GM10248 (cell line): ENCODE results near the gene PSMD3.

Experiments
- CTCF ChIA-PET: fragments of 300-600 bp; sonication (Branson Sonifier 250); formaldehyde crosslinking; extraction: SDS; loops from one replicate; lab custom pipeline; 2021; ENCODE audit warnings: antibody characterized with exemption; lab: Yijun Ruan, JAX
- POLR2A ChIA-PET: fragments of 350-650 bp; sonication (Branson Sonifier 250); formaldehyde crosslinking; extraction: SDS; loops from one replicate; lab custom pipeline; 2020; ENCODE audit warnings: antibody characterized with exemption; lab: Yijun Ruan, JAX
- DNase-seq: peaks from one replicate; pipeline ENCODE4 v3.0.0; 2012; ENCODE audit errors: extremely low spot score
- CTCF ChIP-seq: IDR thresholded peaks from 2 replicates; pipeline ENCODE4 v1.5.1; 2012; ENCODE audit warnings: mild to moderate bottlenecking, low read depth; ENCODE audit errors: extremely low read depth, missing control alignments, control extremely low read depth

PSMD3 gene

GRCh38 chr17:40017422-40018080, 36.9 kb downstream of the PSMD3 start:
- no peak for TF ChIP-seq CTCF
- ChIA-PET CTCF (interaction anchor here (0.8 to 8.4 kb wide), 5 partner anchors 8 to 95 kb away, joined by 3 to 137 read pairs (median 4); no protein-coding TSS in a partner anchor), POLR2A (interaction anchor here (0.6 kb wide), 1 partner anchor 222 kb away, joined by 3 read pairs; no protein-coding TSS in a partner anchor)
- DNase-seq, result no peak

GRCh38 chr17:40018211-40019121, 37.9 kb downstream of the PSMD3 start:
- no peak for TF ChIP-seq CTCF
- ChIA-PET POLR2A (interaction anchor here (0.6 kb wide), 1 partner anchor 221 kb away, joined by 3 read pairs; no protein-coding TSS in a partner anchor), CTCF (interaction anchor here (0.8 to 8.4 kb wide), 9 partner anchors 9 to 397 kb away, joined by 3 to 137 read pairs (median 3); no protein-coding TSS in a partner anchor)
- no peak for DNase-seq

DNA sequence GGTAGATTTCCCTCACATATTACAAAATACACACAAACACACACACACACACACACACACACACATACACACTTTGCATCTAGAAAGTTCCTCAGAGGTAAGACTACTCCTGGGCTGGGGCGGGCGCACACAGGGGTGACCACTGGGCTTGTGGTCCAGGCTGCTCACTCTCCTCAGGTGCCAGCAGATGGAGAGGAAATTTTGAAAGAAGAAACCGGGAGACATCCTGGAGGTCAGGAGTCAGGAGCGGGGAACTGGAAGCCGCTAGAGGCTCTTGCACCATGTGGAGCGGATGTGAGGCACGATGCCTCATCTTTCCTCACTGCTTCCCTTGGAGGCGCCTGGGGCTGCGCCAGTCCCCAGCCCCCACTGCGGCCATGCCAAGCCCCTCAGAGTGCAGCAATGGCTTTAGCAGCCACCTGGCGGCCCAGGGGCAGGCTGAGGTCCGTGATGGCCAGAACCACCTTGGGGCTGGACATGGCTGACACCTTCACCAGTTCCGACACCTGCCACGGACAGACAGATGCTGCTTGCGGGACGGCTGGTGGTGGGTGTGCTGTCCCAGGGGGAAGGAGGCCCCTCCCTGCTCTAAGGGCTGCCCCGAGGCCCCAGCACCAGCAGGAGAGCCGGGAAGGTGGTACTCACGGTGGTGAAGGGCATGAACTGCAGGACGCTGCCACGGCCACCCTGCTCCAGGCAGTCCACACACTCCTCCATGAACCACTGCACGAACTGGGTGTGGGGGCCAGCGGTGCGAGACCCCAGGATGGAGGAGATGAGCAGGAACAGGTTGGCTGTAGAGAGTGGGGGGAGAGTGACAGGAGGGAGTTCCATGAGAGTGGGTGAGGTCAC, 38.8 kb downstream of the PSMD3 start:
- POLR2A ChIA-PET, result no interaction called here
- DNase-seq, result no peak
- TF ChIP-seq CTCF, result no peak
- CTCF ChIA-PET, result interaction anchor here (1.0 to 8.4 kb wide), 4 partner anchors 10 to 398 kb away, joined by 3 to 137 read pairs (median 4); no protein-coding TSS in a partner anchor

DNA sequence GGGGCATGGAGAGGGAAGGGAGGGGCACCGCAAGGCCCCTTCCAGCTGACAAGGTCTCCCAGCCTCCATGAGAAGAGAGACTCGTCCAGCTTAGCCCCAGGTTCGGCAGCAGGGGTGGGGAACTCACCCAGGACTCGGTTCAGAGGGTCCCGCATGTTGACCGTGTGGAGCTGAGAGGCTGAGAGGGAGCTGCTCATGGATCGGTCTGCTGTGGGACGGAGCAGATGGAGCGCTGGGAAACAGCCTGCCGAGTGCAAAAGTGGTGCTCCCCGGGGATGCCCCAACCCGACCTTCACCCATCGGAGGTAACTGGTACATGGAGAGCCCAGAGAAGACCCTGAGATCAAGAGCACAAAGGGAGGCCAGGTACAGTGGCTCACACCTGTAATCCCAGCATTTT, 39.5 kb downstream of the PSMD3 start:
- no peak for DNase-seq
- no peak for TF ChIP-seq CTCF
- POLR2A ChIA-PET, result no interaction called here
- CTCF ChIA-PET, result interaction anchor here (1.0 to 1.1 kb wide), 2 partner anchors 34 to 152 kb away, joined by 3 read pairs; partner anchors contain the start of gene MED24

DNA sequence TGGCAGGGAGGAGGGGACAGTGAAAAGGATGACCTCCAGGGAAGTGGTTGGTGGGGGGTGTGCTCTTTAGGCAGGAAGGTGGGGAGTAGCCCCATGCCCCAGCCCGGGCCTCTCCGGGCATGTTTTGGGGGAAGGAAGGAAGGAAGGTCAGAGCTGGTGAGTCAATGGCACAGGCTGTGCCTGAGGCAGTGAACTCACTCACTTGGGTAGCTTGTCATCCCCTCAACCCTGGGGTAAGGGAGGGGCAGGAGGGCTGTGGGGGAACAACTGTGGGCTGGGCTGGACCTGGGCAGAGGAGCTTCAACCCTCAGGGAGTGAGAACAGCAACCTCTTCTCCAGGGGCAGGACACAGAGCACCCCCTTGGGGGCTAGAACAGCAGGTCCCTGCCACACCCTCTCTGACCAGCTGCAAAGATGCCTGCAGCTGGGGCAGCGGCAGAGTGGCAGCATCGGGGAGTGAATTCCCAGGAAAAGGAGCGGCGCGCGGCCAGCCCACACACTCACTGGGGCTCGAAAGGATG, 40.9 kb downstream of the PSMD3 start:
- no peak for DNase-seq
- no peak for TF ChIP-seq CTCF
- POLR2A ChIA-PET, result no interaction called here
- CTCF ChIA-PET, result interaction anchor here (0.9 to 2.5 kb wide), 10 partner anchors 9 to 334 kb away, joined by 3 to 7 read pairs (median 4); partner anchors contain the start of gene PSMD3

DNA sequence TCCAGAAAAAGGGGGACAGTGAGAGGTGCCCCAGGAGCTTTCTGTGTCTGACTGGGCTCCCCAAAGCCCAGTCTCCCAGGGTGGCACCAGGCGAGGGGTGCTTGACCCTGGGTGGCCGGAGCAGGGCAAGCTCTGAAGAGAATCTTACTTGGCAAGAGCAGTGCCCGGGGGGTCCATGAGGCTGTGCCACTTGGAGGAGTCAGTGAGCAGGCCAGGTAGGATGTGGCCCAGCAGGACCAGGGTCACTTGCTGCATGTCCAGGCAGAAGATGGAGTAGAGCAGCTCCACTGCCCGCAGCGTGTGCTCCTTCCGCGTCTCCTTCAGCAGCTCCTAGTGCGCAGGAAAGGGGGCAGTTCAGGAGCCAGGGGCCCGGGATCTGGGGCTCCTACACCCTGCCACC, 41.9 kb downstream of the PSMD3 start:
- no peak for DNase-seq
- ChIA-PET CTCF (interaction anchor here (1.2 to 2.5 kb wide), 6 partner anchors 10 to 333 kb away, joined by 3 to 7 read pairs (median 5); no protein-coding TSS in a partner anchor), POLR2A (no interaction called here)
- TF ChIP-seq CTCF, result no peak
